NCI-H1105 (cell line): ENCODE results near the gene IRF8.
"Not testable (repeated sequence)": the region's sequence is repeated elsewhere in the genome, so short reads cannot be mapped to it uniquely, and the experiment has no call there.

Experiments used
- DNase-seq: peaks from one replicate; lab custom pipeline; 2025; lab: John Stamatoyannopoulos, UW

Gene IRF8, protein sequence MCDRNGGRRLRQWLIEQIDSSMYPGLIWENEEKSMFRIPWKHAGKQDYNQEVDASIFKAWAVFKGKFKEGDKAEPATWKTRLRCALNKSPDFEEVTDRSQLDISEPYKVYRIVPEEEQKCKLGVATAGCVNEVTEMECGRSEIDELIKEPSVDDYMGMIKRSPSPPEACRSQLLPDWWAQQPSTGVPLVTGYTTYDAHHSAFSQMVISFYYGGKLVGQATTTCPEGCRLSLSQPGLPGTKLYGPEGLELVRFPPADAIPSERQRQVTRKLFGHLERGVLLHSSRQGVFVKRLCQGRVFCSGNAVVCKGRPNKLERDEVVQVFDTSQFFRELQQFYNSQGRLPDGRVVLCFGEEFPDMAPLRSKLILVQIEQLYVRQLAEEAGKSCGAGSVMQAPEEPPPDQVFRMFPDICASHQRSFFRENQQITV

DNA sequence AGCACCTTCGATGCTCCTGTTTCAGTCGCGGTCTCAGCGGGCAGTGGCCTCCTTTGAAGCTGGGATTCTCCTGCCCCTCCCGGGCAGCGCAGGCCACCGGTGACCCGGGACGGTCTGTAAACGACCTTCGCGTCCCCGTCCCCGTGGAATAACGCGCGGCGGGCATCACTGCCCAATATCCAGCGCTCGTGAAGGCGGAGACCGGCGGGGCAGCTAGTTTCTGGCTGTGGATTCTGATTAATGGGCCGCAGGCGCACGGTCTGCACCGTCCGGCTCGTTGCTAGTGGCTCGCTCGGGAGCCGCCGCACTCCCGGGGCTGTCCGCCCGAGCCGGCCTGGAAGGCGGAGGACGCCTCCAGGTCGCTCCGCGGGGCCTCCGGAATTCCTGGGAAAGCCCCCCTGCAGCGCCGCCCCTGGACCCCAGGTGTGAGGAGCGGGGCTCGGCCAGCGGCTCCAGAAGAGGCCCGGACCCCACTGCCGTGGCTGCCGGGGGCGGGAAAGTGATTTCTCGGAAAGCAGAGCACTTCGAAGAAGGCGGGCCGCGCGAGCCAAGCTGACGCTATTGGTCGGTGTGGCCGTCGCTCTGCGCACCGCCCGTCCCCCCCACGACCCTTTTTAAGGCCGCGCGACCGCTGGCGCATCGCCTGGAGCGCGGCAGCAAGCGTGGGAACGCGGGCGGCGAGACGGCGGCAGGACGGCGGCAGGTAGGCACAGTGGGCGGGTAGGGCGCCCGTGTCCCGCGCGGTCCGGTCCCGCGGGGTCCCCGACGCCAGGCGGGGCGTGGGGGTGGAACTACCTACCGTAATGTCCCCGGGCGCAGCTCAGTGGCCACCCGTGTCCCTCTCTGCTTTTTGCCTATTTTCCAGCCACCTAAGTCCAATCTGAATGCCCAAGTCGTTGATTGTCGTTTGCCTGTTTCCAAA lies at the start of gene IRF8:
Gene IRF8 (plus strand): TSS at position 642 of the 922 bp plus-strand sequence. CDS start 3,854 bp downstream, outside the sequence.
- peak; percentile 25 for DNase-seq

DNA sequence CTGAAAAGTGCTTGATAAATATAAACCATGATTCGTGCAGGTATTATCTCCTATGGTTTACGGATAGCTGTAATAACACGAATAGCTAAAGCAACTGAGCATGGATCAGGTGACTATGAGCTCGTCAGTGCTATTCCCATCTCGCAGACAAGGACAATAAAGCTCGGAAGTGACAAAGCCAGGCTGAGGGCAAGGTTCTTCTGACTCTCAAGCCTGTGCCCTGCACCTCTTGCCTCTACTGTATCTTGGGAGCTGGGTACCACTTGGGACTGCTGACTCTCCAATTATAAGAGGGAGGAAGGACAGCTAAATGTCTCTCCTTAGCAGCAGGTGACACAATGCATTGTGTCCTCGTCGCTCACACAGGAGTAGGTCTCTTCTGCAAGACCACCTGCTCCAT lies 49.6 kb upstream of the IRF8 start:
- DNase-seq: no peak

DNA sequence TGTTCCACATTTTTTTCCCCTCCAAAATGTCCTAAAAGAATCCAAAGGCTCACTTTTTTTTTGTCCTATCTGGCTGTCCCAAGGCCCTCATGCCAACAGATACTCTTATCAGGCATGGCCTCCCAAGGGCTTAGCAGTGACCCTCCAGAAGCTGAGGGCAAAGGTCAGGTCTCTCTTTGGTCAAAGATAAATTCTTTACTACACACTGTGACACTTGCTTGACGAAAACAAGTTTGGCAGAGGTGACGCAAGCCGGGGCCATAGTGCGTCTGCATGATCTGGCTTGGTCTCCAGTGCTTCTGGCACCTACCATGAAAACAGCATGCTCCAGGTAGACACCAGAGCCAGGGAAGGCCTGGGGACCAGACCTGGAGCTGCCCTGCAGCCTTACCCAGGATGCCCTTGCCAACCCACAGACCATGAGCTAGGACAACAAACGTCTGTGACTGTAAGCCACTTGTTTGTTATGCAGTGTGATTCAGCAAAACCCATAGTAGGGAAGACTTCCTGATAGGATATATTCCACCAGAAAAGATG lies 48.5 kb upstream of the IRF8 start:
- DNase-seq: no peak

DNA sequence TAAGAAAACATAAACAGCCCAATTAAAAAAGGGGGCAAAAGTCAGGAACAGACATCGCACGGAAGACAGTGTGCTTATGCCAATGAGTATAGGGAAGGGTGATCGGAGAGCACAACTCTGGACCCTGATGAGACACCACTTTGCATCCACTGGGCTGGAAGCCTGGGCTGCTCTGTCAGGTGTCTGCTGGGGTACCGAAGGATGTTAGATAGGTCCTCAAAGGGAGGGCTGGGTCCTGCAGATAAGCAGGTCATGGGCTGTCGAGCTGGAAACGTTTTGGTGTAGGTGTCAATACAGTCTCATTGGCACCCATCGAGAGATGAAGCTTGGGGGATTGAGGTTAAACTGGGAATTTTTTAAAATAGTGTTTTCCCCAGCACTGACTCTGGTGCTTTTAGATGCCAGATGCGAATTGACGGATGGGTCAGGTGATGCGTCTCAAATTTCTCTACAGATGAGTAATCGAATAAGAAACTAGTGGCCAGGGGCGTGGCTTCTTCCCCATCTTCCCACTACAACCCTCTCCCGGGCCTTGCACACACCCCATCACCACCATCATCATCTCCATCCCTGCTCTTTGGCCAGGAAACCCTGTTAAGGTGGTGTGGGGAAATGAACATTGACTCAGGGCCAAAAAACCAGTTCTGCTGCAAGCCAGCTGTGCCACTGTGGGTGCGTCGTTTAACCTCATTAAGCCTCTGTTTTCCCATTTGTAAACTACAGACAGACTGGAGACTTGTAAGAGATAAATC lies 47.8 kb upstream of the IRF8 start:
- DNase-seq: no peak

DNA sequence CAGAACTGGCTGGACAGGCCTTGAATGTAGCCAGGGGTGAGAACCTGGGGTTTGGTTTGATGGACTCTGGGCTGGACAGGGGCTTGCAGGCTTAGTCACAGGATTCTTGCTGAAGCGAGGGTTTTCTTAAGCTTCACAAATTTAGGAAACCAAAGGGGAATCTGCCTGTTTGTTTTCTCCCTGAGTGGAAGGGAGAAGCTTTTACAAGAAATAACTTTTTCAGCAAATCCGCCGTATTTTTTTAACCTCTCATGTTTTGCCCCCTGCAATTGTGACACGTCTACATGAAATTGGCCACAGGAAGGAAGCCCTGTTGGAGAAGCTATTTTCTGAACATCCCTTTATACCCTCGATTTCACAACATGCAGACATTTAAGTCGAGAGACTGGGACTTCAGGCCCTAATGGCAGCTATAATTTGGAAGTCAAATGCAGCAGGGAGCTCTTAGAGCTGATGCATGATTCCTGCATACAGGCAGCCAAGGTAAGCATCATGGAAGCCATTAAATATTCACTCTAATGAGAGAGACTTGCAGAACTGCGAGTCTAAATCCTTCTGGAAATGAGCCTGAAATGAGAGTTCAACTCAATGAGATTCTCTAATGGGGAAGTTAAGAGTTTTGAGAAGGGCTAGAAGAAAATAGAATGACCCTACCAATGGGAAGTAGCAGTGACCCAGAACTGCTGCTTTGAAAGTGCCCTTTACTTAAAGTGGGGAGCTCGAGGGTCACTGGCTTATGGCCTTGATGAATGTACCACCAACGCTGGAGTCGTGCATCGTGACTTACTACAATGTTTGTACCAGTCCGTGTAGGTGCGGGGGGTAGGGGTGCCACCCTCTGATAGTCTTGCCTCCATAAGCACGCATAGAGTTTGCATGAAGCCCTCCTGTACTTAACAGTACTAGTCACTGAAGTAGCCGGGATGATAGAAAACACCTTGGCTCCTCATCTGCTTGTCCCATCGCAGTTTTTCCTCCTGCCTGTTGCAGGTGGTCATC lies 45.1 kb upstream of the IRF8 start:
- DNase-seq: no peak

DNA sequence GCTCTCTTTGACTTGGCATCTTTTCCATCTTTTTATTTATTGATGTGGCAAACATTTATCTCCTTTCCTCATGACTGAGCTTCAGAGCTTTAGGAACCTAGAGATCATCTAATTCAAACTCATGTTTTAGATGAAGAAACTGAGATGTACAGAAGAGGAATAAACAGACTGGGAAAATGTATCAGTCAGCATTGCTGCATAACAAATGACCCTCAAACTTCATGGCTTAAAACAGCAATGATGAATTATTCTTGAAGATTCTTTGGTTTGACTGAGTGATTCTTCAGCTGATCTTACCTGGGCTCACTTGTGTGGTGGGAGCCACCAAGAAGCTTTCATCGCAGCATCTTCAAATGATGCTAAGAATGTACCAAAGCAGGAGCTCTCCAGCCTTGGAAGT lies 44.0 kb upstream of the IRF8 start:
- no peak for DNase-seq

DNA sequence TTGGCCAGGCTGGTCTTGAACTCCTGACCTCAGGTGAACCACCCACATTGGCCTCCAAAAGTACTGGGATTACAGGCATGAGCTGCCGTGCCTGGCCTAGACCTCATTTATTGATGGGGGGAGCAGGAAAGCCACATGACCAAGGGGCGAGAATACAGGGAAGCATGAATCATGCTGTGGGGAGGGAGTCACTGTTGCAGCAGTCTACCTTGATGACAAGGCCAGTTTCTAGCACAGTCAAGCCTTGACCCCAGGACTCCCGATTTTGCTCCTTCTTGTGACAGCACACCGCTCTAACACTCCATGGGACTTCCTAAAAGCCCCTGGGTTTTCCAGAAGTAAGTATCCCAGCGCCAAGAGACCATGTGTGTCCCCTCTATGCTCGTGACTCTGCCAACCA lies 42.9 kb upstream of the IRF8 start:
- DNase-seq: no peak

DNA sequence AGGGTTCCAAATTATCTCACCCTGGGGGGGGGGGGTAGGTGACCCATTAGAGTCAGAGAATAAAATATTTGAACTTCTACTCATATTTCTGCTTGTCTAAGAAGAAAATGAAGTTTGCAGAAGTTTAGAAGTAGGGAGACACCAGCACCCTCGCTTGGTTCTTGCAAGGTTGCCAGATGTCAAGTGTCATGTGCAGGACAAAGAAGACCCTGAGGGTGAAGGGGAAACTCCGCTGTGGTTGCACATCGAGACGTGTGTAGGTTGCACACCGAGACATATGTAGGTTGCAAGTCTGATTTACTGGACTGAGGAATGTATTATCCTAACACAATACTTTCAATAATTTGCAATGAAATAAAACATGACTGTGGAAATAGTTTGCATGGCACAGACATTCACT lies 42.4 kb upstream of the IRF8 start:
- DNase-seq: no peak

DNA sequence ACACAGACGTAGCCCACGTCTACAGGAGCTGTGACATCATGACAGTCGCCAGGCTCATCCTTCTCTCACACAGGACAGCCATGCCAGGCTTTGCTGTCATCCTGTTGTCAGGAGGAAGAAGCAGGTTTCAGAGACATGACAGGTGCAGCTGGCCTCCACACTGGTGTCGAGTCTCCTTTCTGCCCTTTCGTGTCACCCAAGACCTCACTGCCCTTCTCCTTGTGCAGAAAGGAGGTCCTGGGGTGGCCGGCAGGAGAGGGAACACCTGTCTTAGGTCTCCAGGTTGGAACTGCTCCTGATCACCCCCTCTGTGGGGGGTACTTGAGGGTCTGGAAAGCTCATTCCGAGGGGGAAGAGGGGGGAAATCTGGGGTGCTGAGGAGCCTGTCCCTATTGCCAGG lies 41.6 kb upstream of the IRF8 start:
- DNase-seq: no peak

DNA sequence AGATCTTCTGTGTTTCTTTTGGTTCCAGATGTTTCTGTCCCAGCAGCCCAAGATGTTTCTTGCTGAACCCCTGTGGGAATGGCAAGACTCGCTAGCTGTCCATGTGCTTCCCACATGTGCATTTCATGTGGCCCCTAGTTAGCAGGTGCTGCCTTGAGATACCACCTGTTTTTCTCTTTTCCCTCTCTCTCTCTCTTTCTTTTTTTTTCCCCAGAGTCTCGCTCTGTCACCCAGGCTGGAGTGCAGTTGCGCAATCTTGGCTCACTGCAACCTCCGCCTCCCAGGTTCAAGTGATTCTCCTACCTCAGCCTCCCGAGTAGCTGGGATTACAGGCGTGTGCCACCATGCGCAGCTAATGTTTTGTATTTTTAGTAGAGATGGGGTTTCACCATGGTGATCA lies 40.4 kb upstream of the IRF8 start:
- not testable (repeated sequence) for DNase-seq

DNA sequence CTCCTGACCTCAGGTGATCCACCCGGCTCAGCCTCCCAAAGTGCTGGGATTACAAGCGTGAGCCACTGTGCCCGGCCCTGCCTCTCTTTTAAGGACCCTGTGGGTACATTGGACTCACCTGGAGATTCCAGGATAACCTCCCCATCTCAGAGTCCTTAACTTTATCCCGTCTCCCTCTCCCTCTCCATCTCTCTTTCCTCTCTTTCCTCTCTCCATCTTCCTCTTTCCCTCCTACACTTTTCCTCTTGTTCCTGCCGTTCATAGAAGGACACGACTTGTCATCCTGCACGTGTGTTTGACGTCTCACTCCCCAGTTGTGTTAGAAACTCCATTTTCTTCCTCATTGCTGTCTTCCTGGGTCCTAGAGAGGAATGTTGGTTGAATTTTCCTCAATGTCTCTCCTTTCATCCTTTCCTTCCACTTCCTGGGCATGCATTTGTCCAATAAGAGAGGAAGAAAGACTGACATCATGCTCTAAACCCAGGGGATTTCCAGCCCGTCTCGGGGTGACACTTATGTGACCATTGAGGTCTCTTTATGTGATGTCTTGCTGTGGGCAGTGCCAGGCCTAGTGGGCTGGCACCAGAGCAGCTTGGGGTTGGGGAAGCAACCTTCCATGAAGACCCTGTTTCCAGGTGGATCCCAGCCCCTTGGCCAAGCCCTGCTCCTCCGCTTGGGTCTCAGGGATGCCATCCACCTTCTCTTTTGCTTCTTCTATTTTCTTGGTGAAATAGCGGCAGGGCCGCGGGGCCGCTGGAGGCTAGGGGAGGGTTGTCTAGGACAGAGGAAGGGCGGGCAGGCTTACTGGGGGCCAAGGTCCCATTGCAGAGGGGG lies 39.8 kb upstream of the IRF8 start:
- no peak for DNase-seq

DNA sequence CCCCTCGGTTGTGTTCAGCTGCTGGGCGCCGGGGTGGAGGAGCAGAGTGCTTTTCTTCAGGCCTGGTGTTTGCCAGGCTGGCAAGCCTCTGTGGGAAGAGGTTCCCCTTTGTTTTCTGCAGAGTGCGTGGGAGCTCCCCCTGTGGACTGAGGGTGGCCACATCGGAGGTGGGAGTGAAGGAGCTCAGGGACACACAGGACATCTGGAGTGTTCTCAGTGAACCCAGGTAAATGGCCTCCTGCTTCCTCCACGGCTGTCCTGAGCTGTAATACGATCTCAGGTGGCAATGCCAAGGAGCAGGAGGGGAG lies 39.2 kb upstream of the IRF8 start:
- DNase-seq: no peak

DNA sequence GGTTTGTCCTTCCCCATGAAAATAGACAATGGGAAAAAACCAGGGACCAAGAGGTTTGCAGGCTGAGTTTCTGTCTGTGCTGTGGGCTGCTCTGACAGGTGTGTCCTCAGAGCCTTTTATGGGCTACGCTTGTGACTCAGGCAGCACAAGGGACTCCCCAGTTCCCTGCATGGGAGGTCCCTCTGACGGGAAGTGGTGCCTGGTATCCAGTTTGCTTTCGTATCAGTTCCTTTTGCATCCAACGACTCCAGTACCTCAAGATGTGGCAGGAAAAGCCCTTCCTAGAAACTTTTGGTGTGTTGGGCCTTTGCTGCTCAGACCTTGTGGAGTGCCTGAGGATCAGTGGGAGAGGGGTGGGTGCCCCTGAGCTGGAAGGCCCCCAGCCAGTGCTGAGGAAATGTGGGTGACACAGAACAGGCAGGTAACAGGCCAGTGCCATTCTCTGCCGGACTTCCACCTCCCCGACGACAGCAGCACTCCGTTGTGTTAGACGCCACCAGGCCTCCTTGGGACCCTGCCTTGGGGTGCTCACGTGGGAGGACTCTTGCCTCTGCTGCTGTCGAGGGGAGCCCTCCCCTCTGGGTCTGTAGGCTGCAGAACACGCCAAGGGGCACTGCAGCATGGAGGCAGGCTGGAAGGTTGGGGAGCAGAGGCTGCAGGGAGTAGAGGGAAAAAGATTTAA lies 38.4 kb upstream of the IRF8 start:
- no peak for DNase-seq

DNA sequence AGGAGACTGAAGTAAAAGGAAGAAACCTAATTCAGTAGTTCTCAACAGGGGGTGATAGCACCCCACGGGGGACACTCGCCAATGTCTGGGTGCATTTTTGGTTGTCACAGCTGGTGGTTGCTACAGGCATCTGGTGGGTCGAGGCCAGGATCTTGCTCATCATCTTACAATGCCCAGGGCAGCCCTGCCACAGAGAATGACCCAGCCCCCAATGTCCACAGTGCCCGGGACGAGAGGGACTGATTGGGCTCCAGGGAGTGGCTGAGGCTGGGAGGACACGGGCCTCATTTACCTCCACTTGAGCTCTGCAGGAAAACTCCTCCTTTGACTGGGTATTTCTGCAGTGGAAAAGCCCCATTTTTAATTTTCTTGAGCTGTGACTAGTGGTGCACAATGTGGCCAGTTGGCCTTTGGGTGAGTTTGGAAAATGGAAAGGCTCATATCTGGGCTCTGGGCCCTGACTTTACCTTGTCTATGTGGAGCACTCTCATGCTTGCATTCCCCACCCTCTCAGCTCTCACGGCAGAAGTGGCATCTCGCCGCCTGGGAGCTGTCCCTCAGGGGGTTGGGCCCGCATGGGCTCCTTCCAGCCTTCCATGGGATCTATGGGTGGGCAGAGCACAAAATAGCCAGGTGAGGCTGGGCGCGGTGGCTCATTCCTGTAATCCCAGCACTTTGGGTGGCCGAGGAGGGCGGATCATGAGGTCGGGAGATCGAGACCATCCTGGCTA lies 37.7 kb upstream of the IRF8 start:
- no peak for DNase-seq

DNA sequence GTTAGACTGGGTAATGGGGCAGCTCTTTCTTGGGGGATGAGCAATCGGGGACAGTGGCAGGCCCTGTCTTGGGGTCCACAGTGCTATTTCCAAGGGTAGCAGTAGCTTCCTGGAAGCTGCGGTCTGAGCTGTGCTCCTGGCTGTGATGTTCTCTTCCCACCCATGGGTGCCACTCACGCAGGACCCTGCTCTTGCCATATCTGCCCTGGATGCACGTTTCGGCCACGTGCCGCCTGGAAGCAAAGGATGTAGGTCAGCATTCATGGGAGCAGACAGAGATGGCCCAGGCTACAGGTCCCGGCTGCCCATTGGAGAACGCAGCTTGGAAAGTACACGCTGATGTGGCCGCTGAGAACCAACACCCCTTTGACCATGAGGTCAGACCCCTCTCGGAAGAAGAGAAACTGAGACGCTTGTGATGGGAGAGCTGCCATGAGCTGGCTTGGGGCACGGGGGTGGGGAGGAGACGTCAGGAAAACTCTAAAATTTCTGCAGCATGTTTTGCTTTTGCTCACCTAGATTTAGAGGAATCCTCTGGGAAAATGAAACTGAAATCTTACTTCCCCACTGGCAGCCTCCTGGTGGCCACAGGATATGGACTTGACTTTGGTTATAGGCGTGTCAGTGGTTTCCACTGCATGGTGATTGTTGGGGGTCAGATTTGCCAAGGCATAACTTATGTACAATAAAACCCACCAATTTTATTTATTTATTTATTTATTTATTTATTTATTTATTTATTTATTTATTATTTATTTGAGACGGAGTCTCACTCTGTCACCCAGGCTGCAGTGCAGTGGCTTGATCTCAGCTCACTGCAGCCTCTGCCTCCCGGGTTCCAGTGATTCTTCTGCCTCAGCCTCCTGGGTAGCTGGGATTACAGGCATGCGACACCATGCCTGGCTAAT lies 36.2 kb upstream of the IRF8 start:
- no peak for DNase-seq

DNA sequence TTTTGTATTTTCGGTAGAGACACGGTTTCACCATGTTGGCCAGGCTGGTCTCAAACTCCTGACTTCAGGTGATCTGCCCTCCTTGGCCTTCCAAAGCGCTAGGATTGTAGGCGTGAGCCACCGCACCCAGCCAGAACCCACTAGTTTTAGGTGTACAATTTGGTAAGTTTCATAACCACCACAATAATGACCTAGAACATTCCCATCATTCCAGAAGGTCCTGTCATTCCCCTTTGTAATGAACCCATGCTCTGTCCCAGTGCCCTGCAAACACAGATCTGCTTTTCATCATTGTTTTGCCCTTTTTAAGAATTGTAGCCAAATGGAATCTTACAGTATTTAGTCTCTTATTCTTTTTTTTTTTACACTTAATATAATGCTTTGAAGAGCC lies 35.6 kb upstream of the IRF8 start:
- no peak for DNase-seq

DNA sequence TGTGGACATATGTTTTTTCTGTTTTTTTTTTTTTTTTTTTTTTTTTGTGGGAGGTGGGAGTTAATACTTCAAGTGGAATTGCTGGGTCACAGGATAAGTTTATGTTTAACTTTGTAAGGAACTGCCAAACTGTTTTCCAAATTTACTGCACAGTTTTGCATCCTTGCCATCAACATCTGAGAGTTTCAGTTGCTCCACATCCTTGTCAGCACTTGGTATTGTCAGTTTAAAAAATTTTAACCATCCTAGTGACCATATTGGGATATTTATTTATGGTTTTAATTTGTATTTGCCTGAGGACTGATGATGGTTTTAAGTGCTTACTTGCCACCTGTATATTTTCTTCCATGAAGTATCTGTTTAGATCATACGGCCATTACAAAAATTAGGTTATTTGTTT lies 34.0 kb upstream of the IRF8 start:
- DNase-seq: no peak

DNA sequence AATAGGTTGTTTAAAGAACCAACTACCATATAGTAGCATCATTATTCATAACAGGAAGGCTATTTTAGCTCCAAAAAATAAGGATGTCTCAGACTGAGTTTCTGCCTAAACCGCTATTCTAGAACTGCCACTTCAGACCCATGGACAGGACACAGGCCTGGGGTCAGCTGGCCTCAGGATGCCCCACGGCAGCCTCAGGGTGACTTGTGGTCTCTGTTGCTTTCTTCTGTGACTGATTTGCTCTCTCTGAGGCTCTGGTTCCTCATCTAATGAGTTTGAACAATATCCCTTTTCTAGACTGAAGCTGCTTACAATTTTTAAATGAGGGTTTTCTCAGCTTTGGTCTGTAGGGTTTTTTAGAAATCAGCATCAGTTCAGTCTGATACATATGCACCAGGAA lies 31.8 kb upstream of the IRF8 start:
- DNase-seq: no peak
